AG09319 (cell line): ENCODE results near the gene PTPN3.

ENCODE experiments used
- DNase-seq: peaks from one replicate; pipeline ENCODE4 v3.0.0-alpha.2; 2010; ENCODE audit warnings: low read depth; ENCODE audit errors: extremely low read depth
- CTCF ChIP-seq: IDR thresholded peaks from 2 replicates; pipeline ENCODE4 v1.5.1; 2011; ENCODE audit warnings: low read depth, mild to moderate bottlenecking, inconsistent platforms, low read length, moderate library complexity

Gene PTPN3

GRCh38 chr9:109440797-109441287 is 57.3 kb downstream of the PTPN3 start:
- peak; percentile 61 for DNase-seq
- peak; percentile 84 for TF ChIP-seq CTCF

- DNase-seq, result no peak
- TF ChIP-seq CTCF, result no peak
These were observed 58.0 kb downstream of the PTPN3 start for GRCh38 chr9:109440117-109440515.

- TF ChIP-seq CTCF, result no peak
These were observed 58.6 kb downstream of the PTPN3 start for GRCh38 chr9:109439378-109440116.

GRCh38 chr9:109437286-109437685 is 60.8 kb downstream of the PTPN3 start:
- DNase-seq, result no peak
- TF ChIP-seq CTCF, result no peak

More at GRCh38 chr9:109439378-109440116, 58.6 kb downstream of the PTPN3 start:
- DNase-seq, result no peak

- no peak for DNase-seq
- no peak for TF ChIP-seq CTCF
These were observed 62.0 kb downstream of the PTPN3 start for GRCh38 chr9:109436071-109436470.

GRCh38 chr9:109433476-109433875 is 64.6 kb downstream of the PTPN3 start:
- no peak for DNase-seq
- no peak for TF ChIP-seq CTCF

- TF ChIP-seq CTCF, result no peak
- DNase-seq, result no peak
These were observed 67.9 kb downstream of the PTPN3 start for GRCh38 chr9:109430231-109430630.
